Stimulated activated CD8-positive, alpha-beta memory T cell treated with anti-CD3 and anti-CD28 coated beads, Interleukin-7, amount 100 ng/mL, for 1 hour (primary cell): Measurements from ENCODE around the gene TRABD.

Source experiments
- DNase-seq, 2 donors: peaks; one replicate each; pipeline ENCODE4 v3.0.0-alpha.2; 2020; ENCODE audit warnings: low read depth in 2 of 2

TRABD gene

GRCh38 chr22:50217543-50218152, 31.9 kb downstream of the TRABD start:
- no peak for DNase-seq

GRCh38 chr22:50218153-50218995, 32.7 kb downstream of the TRABD start:
- no peak for DNase-seq

- DNase-seq: no peak
Observed at GRCh38 chr22:50218996-50219727, 33.4 kb downstream of the TRABD start.

- no peak for DNase-seq
Observed at GRCh38 chr22:50219800-50220602, 34.3 kb downstream of the TRABD start.

GRCh38 chr22:50220603-50221409, 35.1 kb downstream of the TRABD start:
- DNase-seq: no peak

GRCh38 chr22:50221410-50222300, 35.9 kb downstream of the TRABD start:
- no peak for DNase-seq

GRCh38 chr22:50222508-50222907, 36.8 kb downstream of the TRABD start:
- no peak for DNase-seq

- DNase-seq: no peak
Observed at GRCh38 chr22:50224071-50224470, 38.4 kb downstream of the TRABD start.

GRCh38 chr22:50225200-50225969, 39.7 kb downstream of the TRABD start:
- no peak for DNase-seq

- no peak for DNase-seq
Observed at GRCh38 chr22:50226063-50226874, 40.6 kb downstream of the TRABD start.

GRCh38 chr22:50226875-50227165, 41.1 kb downstream of the TRABD start:
- no peak for DNase-seq

GRCh38 chr22:50227579-50228215, 42.0 kb downstream of the TRABD start:
- DNase-seq: no peak

GRCh38 chr22:50228366-50228765, 42.7 kb downstream of the TRABD start:
- no peak for DNase-seq

GRCh38 chr22:50229370-50229769, 43.7 kb downstream of the TRABD start:
- DNase-seq: no peak

GRCh38 chr22:50232481-50233151, 46.9 kb downstream of the TRABD start:
- DNase-seq: no peak

GRCh38 chr22:50233223-50233622, 47.5 kb downstream of the TRABD start:
- DNase-seq: no peak

- DNase-seq: no peak
Observed at GRCh38 chr22:50236731-50237409, 51.2 kb downstream of the TRABD start.
